Suprapubic skin (tissue), 4 donors: ENCODE measurements around the gene FLVCR2.

Source experiments
- POLR2A ChIP-seq, 2 donors: fragments of 450-650 bp; IDR thresholded peaks; one replicate each; pipeline ENCODE4 v1.6.1; 2017; ENCODE audit warnings: antibody characterized with exemption in 2 of 2, mild to moderate bottlenecking in 2 of 2, moderate library complexity in 2 of 2
- POLR2AphosphoS5 ChIP-seq, 3 donors: sonication (generic); formaldehyde crosslinking; IDR thresholded peaks; one replicate each; pipeline ENCODE4 v1.6.1; 2017; ENCODE audit warnings: antibody characterized with exemption in 3 of 3
- TF ChIP-seq, protein P1 (sequence below), 2 donors: fragments of 200-600 bp in 1 of 2; fragments of 450-650 bp in 1 of 2; sonication (generic) in 1 of 2; IDR thresholded peaks; one replicate each; pipeline ENCODE4 v1.5.1; 2016 to 2019; ENCODE audit warnings: antibody characterized with exemption in 2 of 2, mild to moderate bottlenecking in 1 of 2, moderate library complexity in 1 of 2

DNA sequence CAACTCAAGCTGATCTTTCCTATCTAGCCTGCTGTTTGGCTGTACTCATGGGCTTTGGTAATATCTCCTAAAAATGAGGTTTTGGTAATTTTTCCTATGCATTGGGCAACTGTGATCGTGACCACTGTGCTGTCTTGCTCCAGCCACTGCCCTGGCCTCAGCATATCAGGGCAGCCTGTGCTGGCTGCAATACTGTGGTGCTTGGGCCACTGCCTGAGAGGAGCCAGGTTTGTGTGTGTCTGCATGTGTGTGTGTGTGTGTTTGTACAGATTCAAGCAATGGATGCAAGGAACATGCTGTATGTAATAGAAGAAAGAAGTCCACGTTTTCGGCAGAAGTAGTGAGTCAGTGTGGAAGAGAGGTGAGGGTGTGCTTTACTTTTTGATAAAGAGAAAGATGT is 69.2 kb downstream of the FLVCR2 start:
- TF ChIP-seq POLR2AphosphoS5 (IDR thresholded peaks at IDR 0.05), result no peak
- TF ChIP-seq, protein P1, sequence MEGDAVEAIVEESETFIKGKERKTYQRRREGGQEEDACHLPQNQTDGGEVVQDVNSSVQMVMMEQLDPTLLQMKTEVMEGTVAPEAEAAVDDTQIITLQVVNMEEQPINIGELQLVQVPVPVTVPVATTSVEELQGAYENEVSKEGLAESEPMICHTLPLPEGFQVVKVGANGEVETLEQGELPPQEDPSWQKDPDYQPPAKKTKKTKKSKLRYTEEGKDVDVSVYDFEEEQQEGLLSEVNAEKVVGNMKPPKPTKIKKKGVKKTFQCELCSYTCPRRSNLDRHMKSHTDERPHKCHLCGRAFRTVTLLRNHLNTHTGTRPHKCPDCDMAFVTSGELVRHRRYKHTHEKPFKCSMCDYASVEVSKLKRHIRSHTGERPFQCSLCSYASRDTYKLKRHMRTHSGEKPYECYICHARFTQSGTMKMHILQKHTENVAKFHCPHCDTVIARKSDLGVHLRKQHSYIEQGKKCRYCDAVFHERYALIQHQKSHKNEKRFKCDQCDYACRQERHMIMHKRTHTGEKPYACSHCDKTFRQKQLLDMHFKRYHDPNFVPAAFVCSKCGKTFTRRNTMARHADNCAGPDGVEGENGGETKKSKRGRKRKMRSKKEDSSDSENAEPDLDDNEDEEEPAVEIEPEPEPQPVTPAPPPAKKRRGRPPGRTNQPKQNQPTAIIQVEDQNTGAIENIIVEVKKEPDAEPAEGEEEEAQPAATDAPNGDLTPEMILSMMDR (IDR thresholded peaks at IDR 0.05), result no peak
- TF ChIP-seq POLR2A (IDR thresholded peaks at IDR 0.05), result no peak
